GM12873 (cell line): ENCODE measurements around the gene FGFRL1.

Source experiments
- TF ChIP-seq, protein P1 (sequence below): IDR thresholded peaks from 2 replicates; pipeline ENCODE4 v1.5.1; 2012; ENCODE audit warnings: low read depth, mild to moderate bottlenecking, moderate library complexity, low read length, control low read depth; ENCODE audit not compliant: insufficient read depth; ENCODE audit errors: missing control alignments

FGFRL1 gene

DNA sequence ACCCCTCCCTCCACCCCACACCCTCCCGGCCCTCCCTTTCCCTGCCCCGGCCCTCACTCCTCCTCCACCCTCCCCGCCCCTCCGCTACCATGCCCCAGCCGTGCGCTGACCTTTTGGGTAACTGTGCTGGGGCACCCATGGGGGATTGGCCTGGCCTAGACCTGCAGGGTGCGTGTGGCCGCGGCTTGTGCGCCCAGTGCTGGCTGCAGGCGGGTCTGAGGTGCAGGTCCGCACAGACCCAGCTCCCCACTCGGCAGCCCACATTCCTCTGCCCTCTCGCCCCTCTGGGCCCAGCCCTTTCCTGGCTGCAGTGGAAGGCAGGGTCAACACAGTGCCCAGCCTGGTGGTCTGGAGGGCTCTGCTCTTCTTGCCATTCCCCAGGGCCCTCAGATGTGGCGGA lies 24.7 kb downstream of the FGFRL1 start:
- TF ChIP-seq, protein P1, sequence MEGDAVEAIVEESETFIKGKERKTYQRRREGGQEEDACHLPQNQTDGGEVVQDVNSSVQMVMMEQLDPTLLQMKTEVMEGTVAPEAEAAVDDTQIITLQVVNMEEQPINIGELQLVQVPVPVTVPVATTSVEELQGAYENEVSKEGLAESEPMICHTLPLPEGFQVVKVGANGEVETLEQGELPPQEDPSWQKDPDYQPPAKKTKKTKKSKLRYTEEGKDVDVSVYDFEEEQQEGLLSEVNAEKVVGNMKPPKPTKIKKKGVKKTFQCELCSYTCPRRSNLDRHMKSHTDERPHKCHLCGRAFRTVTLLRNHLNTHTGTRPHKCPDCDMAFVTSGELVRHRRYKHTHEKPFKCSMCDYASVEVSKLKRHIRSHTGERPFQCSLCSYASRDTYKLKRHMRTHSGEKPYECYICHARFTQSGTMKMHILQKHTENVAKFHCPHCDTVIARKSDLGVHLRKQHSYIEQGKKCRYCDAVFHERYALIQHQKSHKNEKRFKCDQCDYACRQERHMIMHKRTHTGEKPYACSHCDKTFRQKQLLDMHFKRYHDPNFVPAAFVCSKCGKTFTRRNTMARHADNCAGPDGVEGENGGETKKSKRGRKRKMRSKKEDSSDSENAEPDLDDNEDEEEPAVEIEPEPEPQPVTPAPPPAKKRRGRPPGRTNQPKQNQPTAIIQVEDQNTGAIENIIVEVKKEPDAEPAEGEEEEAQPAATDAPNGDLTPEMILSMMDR = no peak

GRCh38 chr4:1036976-1037810 lies 25.8 kb downstream of the FGFRL1 start:
- TF ChIP-seq, protein P1 = no peak

- TF ChIP-seq, protein P1 = no peak
Observed at GRCh38 chr4:1038948-1039492, 27.6 kb downstream of the FGFRL1 start.

- TF ChIP-seq, protein P1 = no peak
Observed at GRCh38 chr4:1039493-1040343, 28.3 kb downstream of the FGFRL1 start.

GRCh38 chr4:1040344-1041146 lies 29.1 kb downstream of the FGFRL1 start:
- TF ChIP-seq, protein P1 = no peak

DNA sequence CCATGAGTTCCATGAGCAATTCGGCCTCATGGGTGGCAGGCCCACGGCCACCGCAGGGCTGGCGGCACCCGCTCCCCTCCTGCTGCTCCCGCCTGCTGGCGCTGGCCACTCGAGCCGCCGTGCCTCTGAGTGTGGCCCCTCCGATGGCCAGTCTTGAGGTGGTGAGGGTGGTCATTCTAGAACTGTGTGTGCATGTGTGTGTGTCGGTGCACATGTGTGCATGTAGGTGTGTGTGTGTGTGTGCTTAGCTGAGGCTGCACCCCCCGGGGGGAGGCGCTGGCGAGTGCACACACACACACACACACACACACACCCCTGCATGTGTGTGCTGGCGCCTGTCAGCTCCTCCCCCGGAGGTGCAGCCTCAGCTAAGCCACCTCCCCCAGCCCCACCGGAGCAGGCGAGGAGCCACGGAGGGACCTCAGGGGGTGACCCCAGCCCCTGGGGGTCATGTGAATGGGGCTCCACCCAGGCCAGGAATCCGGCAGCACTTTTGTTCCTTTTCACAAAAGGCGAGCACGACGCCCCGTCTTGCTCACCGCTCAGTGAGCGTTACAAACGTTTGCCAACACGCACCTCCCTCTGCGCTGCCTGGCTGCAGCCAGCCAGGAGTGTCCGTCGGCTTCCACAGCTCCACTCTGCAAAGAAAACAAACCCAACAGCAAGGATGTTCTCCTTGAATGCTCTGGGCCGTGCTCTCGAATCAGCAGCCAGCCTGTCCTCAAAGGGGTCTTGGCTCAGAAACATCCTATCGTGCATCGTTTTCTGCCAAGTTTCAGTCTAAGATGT lies 29.9 kb downstream of the FGFRL1 start:
- TF ChIP-seq, protein P1 = no peak
